Activated T-helper 2 cell treated with anti-CD3 and anti-CD28 coated beads, Interferon-gamma antibody, Interleukin-2, Interleukin-4, amounts not matched to agents 10 μg/mL and 5 μg/mL and 100 μg/mL, durations not matched to agents 14 hours and 24 hours and 36 hours (primary cell): ENCODE results near the gene IGSF9. TPM values are rescaled to one million over a fixed set of nuclear protein-coding genes. Genes with fewer than 3 reads are reported as not detected.
"Not testable (repeated sequence)": the region's sequence is repeated elsewhere in the genome, so short reads cannot be mapped to it uniquely, and the experiment has no call there.

Source experiments
- DNase-seq: peaks from one replicate; pipeline ENCODE4 v3.0.0; 2021; ENCODE audit warnings: low spot score
- H3K27ac Mint-ChIP-seq: one replicate; pipeline ENCODE4 v1.8.0; 2021; ENCODE audit warnings: mixed read lengths
- H3K27me3 Mint-ChIP-seq: one replicate; pipeline ENCODE4 v1.8.0; 2021; ENCODE audit warnings: low read depth, mixed read lengths
- H3K36me3 Mint-ChIP-seq: one replicate; pipeline ENCODE4 v1.8.0; 2021; ENCODE audit warnings: low read depth, mixed read lengths
- H3K4me1 Mint-ChIP-seq: one replicate; pipeline ENCODE4 v1.8.0; 2021; ENCODE audit warnings: low read depth, mixed read lengths
- H3K4me3 Mint-ChIP-seq: one replicate; pipeline ENCODE4 v1.8.0; 2021; ENCODE audit warnings: low read depth, mild to moderate bottlenecking, moderate library complexity, mixed read lengths
- H3K9me3 Mint-ChIP-seq: one replicate; pipeline ENCODE4 v1.8.0; 2021; ENCODE audit warnings: mixed read lengths
- intact Hi-C: fragments of 100-400 bp; cut with micrococcal nuclease; formaldehyde crosslinking; loops from one replicate; pipeline ENCODE4 v1.15.1; 2023
- total RNA-seq: library from RNA; stranded (reverse); gene quantifications from 2 replicates; pipeline ENCODE4 v1.2.3, GENCODE V29; 2022

Gene IGSF9
- total RNA-seq, 1 donor from 2014 or later, result not detected

- Mint-ChIP-seq H3K27ac (peak overlapping the region; percentile 38), H3K36me3 (peaks cover 82% of the 10 kb centered on the region), H3K27me3 (no peaks in the 10 kb centered on the region), H3K4me3 (no peak overlapping the region), H3K4me1 (peaks cover 46% of the 10 kb centered on the region), H3K9me3 (no peaks in the 10 kb centered on the region)
- intact Hi-C loops, result no loop called here
- no peak for DNase-seq
Measured at GRCh38 chr1:159917533-159918351, 27.7 kb downstream of the IGSF9 start.

GRCh38 chr1:159916242-159917051, 29.0 kb downstream of the IGSF9 start:
- peaks cover 73% of the 10 kb centered on the region for H3K36me3 Mint-ChIP-seq
- intact Hi-C loops, result no loop called here
- H3K4me1 Mint-ChIP-seq, result peaks cover 45% of the 10 kb centered on the region
- no peak for DNase-seq
- no peaks in the 10 kb centered on the region for H3K9me3 Mint-ChIP-seq
- H3K27ac Mint-ChIP-seq, result peak overlapping the region; percentile 50
- H3K4me3 Mint-ChIP-seq, result no peak overlapping the region
- H3K27me3 Mint-ChIP-seq, result no peaks in the 10 kb centered on the region

- no peak overlapping the region for H3K4me3 Mint-ChIP-seq
- peak overlapping the region; percentile 50 for H3K27ac Mint-ChIP-seq
- H3K9me3 Mint-ChIP-seq, result no peaks in the 10 kb centered on the region
- H3K36me3 Mint-ChIP-seq, result peaks cover 65% of the 10 kb centered on the region
- H3K27me3 Mint-ChIP-seq, result no peaks in the 10 kb centered on the region
- intact Hi-C loops, result no loop called here
- peaks cover 45% of the 10 kb centered on the region for H3K4me1 Mint-ChIP-seq
- DNase-seq, result no peak
Measured at GRCh38 chr1:159915571-159916241, 29.7 kb downstream of the IGSF9 start.

DNA sequence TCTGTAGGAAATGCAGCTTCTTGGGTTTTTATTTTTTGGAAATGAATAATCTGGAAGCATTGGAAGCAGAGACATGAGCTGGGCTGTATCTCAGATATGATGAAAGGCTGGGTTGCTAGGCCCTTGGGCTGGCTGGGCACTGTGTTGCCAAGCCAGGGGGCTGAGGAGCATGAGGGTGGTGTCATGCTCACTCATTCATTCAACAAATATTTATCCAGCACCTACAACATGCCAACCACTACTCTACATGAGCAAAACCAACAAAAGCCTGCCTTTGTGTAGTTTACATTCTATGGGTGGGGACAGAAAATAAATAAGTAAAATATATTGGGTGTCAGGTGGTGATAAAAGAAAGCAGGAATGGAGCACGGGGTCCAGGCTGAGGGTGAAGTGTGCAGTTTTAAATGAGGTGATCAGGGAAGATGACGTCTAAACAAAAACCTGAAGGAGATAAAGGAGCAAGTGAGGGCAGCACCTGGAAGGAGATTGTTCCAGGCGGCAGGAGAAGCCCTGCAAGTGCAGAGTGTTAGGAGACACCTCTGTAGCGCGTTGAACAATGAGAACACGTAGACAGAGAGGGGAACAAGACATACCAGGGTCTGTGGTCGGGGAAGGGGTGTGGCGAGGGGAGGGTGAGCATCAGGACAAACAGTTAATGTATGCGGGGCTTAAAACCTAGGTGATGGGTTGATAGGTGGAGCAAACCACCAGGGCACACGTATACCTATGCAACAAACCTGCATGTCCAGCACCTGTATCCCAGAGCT, 31.0 kb downstream of the IGSF9 start:
- peaks cover 51% of the 10 kb centered on the region for H3K4me1 Mint-ChIP-seq
- intact Hi-C loops, result no loop called here
- no peaks in the 10 kb centered on the region for H3K9me3 Mint-ChIP-seq
- H3K4me3 Mint-ChIP-seq, result no peak overlapping the region
- no peak for DNase-seq
- H3K27me3 Mint-ChIP-seq, result no peaks in the 10 kb centered on the region
- H3K27ac Mint-ChIP-seq, result no peak overlapping the region
- H3K36me3 Mint-ChIP-seq, result peaks cover 52% of the 10 kb centered on the region

DNA sequence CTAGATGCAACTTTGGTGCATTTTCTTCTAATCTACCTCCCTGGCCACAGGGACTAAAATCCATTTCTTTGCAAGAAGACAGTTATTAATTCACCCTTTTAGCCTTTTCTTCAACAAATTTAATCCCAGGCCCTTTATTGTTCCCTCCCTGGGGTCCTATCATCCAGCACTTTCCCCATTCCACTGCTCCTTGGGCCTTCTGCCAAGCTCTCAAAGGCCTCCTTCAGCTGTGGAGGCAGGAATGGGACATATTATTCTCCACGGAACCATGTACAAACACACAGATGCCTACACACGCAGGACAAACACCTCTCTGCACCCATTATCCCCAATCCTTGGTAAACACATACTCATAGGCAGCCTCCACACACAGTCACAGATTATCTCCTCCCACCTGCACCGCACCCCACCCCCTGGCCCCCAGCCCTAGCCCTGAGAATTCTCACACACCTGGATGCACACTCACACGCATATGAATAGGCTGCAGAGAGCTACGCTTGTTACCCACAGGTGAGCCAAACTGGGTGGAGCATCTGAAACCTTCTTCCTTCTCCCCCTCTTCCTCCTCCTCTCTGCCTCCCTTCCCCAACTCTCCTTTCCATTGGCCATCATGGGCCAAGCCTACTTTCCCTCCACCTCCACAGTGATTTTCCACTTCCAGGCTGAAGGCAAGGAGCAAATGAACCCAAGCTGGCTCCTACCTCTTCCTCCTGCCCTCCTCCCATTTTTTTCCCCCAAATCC, 31.8 kb downstream of the IGSF9 start:
- H3K27ac Mint-ChIP-seq, result peak overlapping the region; percentile 2
- peaks cover 44% of the 10 kb centered on the region for H3K36me3 Mint-ChIP-seq
- no peaks in the 10 kb centered on the region for H3K27me3 Mint-ChIP-seq
- no peaks in the 10 kb centered on the region for H3K9me3 Mint-ChIP-seq
- peaks cover 49% of the 10 kb centered on the region for H3K4me1 Mint-ChIP-seq
- intact Hi-C loops, result no loop called here
- DNase-seq, result no peak
- no peak overlapping the region for H3K4me3 Mint-ChIP-seq

DNA sequence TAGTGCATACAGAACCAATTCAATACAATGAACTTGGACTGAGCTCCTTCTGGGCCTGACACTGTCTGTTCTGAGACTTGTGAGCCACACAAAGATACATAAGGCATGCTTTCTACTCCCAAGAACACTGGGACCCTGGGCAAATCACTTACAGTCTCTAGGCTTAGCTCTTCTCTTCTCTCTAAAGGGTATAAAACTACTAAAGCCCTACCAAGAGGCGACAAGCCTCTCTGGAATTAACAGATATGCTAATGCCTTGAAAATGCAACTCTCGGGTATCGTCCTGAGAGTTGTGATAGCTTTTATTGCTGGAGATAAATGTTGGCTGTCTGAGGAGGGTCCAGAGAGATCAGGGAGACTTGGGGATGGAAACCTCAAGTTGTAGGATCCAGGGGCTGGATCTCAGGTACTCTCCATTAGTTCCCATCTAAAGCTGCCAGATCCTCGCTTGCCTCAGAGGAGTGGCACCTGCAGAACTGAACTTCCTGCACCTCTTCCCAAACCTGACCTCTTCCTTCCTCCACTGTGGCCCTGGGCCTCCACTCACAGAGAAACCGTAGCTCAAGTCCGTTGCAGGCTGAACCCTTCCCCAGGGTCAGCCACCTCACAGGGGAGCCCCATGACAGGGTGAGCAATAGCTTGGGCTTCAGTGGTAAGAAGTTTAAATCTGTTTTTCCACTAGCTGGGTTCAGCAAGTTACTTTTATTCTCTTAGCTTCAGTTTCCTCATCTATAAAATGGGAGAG, 33.9 kb downstream of the IGSF9 start:
- DNase-seq, result no peak
- H3K4me1 Mint-ChIP-seq, result peaks cover 41% of the 10 kb centered on the region
- no peak overlapping the region for H3K4me3 Mint-ChIP-seq

DNA sequence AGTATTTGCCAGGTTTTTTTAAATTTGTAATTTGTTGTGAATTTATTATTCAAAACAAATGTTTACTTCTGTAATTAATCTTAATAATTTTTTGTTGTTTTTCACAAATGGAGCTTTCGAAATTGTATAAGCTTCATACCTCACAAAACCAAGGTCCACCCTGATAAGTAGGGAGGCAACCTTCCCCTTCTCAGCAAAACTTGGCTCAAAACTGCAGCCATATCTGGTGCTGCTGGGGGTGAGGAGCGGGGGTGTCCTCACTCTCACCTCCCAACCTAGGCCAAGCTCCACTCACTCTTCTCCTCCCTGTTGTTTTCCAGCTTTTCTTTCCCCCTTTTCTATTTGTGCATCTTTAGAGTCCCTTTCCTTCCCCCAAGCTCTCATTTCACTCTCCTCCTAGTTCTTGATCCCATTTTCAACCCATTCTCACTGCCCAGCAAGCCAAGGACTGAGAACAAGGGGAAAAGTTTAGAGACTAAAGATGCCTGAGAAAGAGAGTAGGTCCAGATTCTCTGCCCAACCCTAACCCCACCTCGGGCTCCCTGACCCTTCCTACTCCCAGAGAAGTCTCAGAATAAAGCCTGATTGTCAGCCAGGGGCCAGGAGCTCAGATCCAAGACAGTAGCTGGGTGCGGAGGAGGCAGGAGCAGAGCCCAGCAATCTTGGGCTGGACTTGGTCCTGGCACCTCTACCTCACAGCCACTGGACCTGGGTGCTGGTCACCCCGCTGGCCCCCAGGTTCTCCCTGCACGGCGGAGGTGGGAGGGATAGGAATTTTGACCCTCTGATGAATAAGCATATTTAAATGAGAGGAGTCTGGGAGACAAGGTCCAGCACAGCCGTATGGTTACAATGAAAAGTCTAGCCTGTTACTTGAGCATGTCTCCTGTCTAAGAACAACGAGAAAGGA, 37.1 kb downstream of the IGSF9 start:
- no peak overlapping the region for H3K27ac Mint-ChIP-seq
- intact Hi-C loops, result no loop called here
- peaks cover 33% of the 10 kb centered on the region for H3K4me1 Mint-ChIP-seq
- no peak overlapping the region for H3K4me3 Mint-ChIP-seq
- H3K36me3 Mint-ChIP-seq, result peaks cover 4% of the 10 kb centered on the region
- peaks cover 5% of the 10 kb centered on the region for H3K9me3 Mint-ChIP-seq
- no peak for DNase-seq
- no peaks in the 10 kb centered on the region for H3K27me3 Mint-ChIP-seq

More for the DNA sequence above, 33.9 kb downstream of the IGSF9 start:
- Mint-ChIP-seq H3K27me3 (no peaks in the 10 kb centered on the region), H3K9me3 (no peaks in the 10 kb centered on the region), H3K36me3 (peaks cover 28% of the 10 kb centered on the region), H3K27ac (peak overlapping the region; percentile 91)
- intact Hi-C loops, result no loop called here

- no peaks in the 10 kb centered on the region for H3K36me3 Mint-ChIP-seq
- peaks cover 5% of the 10 kb centered on the region for H3K9me3 Mint-ChIP-seq
- H3K27ac Mint-ChIP-seq, result no peak overlapping the region
- intact Hi-C loops, result no loop called here
- H3K27me3 Mint-ChIP-seq, result no peaks in the 10 kb centered on the region
- no peak overlapping the region for H3K4me3 Mint-ChIP-seq
- peaks cover 25% of the 10 kb centered on the region for H3K4me1 Mint-ChIP-seq
- DNase-seq, result no peak
Measured at GRCh38 chr1:159906960-159907359, 38.5 kb downstream of the IGSF9 start.

DNA sequence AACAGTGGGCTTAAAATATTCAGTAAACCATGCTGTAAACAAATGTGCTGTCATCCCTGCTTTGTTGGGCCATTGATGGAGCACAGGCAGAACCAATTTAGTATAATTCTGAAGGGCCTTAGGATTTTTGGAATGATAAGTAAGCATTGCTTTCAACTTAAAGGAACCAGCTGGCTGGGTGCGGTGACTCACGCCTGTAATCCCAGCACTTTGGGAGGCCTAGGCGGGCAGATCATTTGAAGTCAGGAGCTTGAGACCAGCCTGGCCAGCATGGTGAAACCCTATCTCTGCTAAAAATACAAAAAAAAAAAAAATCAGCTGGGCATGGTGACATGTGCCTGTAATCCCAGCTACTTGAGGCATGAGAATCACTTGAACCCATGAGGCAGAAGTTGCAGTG, 41.4 kb downstream of the IGSF9 start:
- H3K4me1 Mint-ChIP-seq, H3K36me3 Mint-ChIP-seq, H3K27ac Mint-ChIP-seq, H3K9me3 Mint-ChIP-seq, H3K4me3 Mint-ChIP-seq, DNase-seq, intact Hi-C loops, H3K27me3 Mint-ChIP-seq: not testable (repeated sequence)

DNA sequence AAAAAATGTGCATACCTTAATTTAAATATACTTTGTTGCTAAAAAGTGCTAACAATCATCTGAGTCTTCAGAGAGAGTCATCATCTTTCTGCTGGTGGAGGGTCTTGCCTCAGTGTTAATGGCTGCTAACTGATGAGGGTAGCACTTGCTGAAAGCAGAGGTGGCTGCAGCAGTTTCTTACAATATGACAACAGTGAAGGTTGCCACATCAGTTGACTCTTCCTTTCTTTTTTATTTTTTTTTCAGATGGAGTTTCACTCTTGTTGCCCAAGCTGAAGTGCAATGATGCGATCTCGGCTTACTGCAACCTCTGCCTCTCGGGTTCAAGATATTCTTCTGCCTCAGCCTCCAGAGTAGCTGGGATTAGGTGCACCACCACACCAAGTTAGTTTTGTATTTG, 42.9 kb downstream of the IGSF9 start:
- no peak for DNase-seq
- H3K4me1 Mint-ChIP-seq, result peaks cover 7% of the 10 kb centered on the region
- no peaks in the 10 kb centered on the region for H3K27me3 Mint-ChIP-seq
- peaks cover 5% of the 10 kb centered on the region for H3K9me3 Mint-ChIP-seq
- intact Hi-C loops, result no loop called here
- H3K27ac Mint-ChIP-seq, result no peak overlapping the region
- H3K36me3 Mint-ChIP-seq, result no peaks in the 10 kb centered on the region
- H3K4me3 Mint-ChIP-seq, result no peak overlapping the region
